D721Med (cell line): ENCODE measurements around the gene TMEM100.

Source experiments
- DNase-seq: peaks from one replicate; pipeline ENCODE4 v3.0.0; 2011; ENCODE audit warnings: low spot score; ENCODE audit not compliant: insufficient read length
- FAIRE-seq: peaks from 2 replicates; lab custom pipeline; 2011; peaks lifted over from hg19 to GRCh38; lab: Jason Lieb, UNC
- CTCF ChIP-seq: IDR thresholded peaks from 2 replicates; pipeline ENCODE4 v1.5.1; 2012; ENCODE audit warnings: mild to moderate bottlenecking, control low read depth; ENCODE audit not compliant: insufficient read depth; ENCODE audit errors: missing control alignments

TMEM100 gene

GRCh38 chr17:55717898-55718735 lies 4.5 kb downstream of the TMEM100 start:
- TF ChIP-seq CTCF, result peak; percentile 85
- DNase-seq (no peak), FAIRE-seq (no peak)

- FAIRE-seq (no peak), DNase-seq (no peak)
- no peak for TF ChIP-seq CTCF
Measured at GRCh38 chr17:55717432-55717831, 5.2 kb downstream of the TMEM100 start.

- no peak for TF ChIP-seq CTCF
Measured at GRCh38 chr17:55710829-55711496, 11.7 kb downstream of the TMEM100 start.

GRCh38 chr17:55710410-55710809 lies 12.3 kb downstream of the TMEM100 start:
- DNase-seq, result no peak
- FAIRE-seq, result no peak

More at GRCh38 chr17:55710829-55711496, 11.7 kb downstream of the TMEM100 start:
- FAIRE-seq (no peak), DNase-seq (no peak)

GRCh38 chr17:55709984-55710383 lies 12.7 kb downstream of the TMEM100 start:
- no peak for TF ChIP-seq CTCF
- no peak for FAIRE-seq
- no peak for DNase-seq

More at GRCh38 chr17:55710410-55710809, 12.3 kb downstream of the TMEM100 start:
- no peak for TF ChIP-seq CTCF

- TF ChIP-seq CTCF, result no peak
- FAIRE-seq (no peak), DNase-seq (no peak)
Measured at GRCh38 chr17:55709440-55709839, 13.2 kb downstream of the TMEM100 start.
